GM12891 (cell line): Measurements from ENCODE around the gene SLC48A1.

ENCODE experiments used
- DNase-seq: peaks from one replicate; pipeline ENCODE4 v3.0.0; 2011; ENCODE audit warnings: low spot score; ENCODE audit not compliant: insufficient read length
- FAIRE-seq: peaks from 2 replicates; lab custom pipeline; 2011; peaks lifted over from hg19 to GRCh38; lab: Jason Lieb, UNC
- PAX5 ChIP-seq: IDR thresholded peaks from 2 replicates; pipeline ENCODE4 v1.6.1; 2011; ENCODE audit warnings: low read length, moderate library complexity, mild to moderate bottlenecking; ENCODE audit not compliant: insufficient read depth, severe bottlenecking
- POLR2A ChIP-seq: IDR thresholded peaks from 2 replicates; pipeline ENCODE4 v1.6.1; 2011; ENCODE audit warnings: low read depth, low read length, control low read depth
- POLR2AphosphoS5 ChIP-seq: IDR thresholded peaks from 2 replicates; pipeline ENCODE4 v1.6.1; 2011; ENCODE audit warnings: low read depth, low read length, control low read depth
- POU2F2 ChIP-seq: IDR thresholded peaks from 2 replicates; pipeline ENCODE4 v1.6.1; 2011; ENCODE audit warnings: low read depth, mild to moderate bottlenecking, control low read depth, low read length, moderate library complexity
- SPI1 ChIP-seq: IDR thresholded peaks from 2 replicates; pipeline ENCODE4 v1.6.1; 2011; ENCODE audit warnings: low read depth, low read length, control low read depth
- TAF1 ChIP-seq: IDR thresholded peaks from 2 replicates; pipeline ENCODE4 v1.6.1; 2011; ENCODE audit warnings: low read depth, low read length, control low read depth

Gene SLC48A1

DNA sequence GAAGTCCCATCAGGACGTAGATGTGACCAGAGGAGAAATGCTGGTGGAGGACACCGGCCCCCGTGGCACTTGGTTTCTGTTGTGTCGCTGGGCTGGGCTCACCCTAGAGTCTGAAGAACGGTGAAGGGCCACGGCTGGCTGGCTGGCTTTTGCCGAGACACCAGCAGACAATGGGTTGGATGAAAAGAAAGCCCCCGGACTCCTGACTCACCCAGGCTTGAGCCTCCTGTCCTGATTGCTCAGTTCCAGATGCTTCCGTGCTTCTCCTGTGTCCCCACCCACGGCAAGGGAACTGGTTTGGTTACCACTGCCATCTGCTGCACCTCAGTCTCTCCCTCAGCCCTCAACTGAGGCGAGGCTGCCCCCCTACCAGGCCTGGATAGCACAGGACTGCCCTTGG lies 37.4 kb upstream of the SLC48A1 start:
- no peak for FAIRE-seq
- no peak for TF ChIP-seq POLR2A
- TF ChIP-seq TAF1: no peak
- no peak for TF ChIP-seq POU2F2
- no peak for TF ChIP-seq SPI1
- TF ChIP-seq PAX5: no peak
- no peak for TF ChIP-seq POLR2AphosphoS5

DNA sequence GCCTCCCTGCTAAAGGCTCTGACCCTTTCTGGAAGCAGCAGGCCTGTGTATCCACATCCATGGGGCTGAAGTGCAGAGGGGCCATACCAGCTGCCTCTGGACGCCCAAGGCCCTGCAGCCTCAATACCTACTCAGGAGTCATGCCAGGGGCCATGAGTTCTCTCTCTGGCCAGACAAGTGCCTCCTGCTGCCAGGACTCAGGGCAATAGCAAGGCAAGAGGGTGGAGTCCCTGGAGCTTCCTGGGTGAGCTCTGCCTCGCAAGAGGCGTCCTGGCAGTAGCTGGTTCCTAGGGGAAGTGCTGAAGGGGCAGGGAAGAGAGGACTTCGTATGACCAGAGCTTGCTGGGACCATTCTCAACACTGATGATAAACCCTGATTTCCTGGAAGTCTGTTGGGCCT lies 36.8 kb upstream of the SLC48A1 start:
- FAIRE-seq (no peak), DNase-seq (no peak)
- no peak for TF ChIP-seq POU2F2
- TF ChIP-seq PAX5: no peak
- TF ChIP-seq POLR2A: no peak

More for the DNA sequence above, 37.4 kb upstream of the SLC48A1 start:
- DNase-seq: no peak

DNA sequence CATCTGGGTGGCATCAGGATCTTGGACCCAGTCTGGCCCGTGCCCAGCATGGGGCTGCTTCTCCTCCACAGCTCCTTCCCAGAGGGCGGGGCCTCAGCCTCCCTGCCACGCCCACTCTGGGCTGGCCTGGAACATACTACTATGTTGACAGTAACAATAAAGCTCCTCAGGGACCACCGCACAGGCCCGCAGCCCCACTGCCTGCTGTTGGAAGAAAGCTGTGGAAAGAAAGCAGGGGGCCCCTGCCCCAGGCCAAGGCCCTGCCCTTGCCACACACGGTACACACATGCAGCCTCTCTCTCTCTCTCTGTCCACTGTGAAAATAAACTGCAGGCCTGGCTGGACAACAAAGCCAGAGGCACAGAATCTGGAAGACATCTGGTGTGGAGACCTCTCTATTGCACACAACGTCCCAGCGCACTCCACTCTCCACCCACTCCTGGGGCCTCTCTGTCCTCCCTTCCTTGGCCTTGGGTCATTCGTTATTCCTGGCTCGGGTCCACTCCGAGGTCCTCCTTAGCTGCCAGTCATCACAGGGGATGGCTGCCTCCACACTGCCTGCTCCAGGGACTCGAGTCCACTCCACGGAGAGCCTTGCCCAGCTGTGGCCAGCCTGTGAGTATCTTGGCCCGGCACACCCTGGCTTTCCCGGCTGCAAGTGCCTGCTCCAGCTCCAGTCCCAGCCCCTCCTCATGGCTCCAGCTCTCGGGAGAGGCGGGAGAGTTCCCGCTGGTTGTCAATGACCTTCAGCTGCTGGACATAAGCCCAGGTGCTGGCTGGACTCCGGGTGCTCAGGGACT lies 36.0 kb upstream of the SLC48A1 start:
- TF ChIP-seq POLR2A (no peak), POLR2AphosphoS5 (no peak), TAF1 (no peak), PAX5 (no peak), SPI1 (no peak), POU2F2 (no peak)
- DNase-seq (no peak), FAIRE-seq (no peak)

DNA sequence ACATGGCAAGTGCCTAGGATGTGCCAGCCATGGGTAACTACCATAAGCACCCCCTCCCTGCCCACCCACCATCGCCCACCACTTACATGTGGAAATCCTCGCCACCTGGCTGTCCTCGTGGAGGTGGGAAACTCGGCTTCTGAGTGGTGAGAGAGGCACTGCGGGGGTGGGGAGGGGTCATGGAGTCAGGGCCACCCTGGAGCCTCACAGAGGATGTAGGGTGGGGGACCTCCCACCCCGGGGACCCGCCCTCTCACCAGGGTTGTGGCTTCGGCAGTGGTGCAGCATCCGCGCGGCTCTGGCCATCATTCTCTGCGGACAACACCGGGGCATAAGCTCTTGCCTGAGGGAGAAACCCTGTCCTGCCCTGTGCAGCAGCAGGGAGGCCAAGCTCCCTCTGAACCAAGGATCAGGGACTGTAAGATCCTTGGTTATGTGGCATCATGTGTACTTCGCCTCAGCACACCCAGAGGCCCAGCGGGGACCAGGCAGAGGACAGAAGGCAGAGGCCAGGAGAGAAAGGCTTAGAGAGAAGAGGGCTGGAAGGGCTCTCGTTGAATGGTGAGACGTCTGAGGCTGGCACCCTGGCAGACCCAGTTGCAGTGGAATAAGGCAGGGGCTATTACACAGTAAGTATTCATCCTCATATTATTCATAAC lies 35.0 kb upstream of the SLC48A1 start:
- FAIRE-seq (no peak), DNase-seq (no peak)
- no peak for TF ChIP-seq POU2F2
- TF ChIP-seq TAF1: no peak
- no peak for TF ChIP-seq POLR2AphosphoS5
- no peak for TF ChIP-seq PAX5
- TF ChIP-seq POLR2A: no peak
- no peak for TF ChIP-seq SPI1

DNA sequence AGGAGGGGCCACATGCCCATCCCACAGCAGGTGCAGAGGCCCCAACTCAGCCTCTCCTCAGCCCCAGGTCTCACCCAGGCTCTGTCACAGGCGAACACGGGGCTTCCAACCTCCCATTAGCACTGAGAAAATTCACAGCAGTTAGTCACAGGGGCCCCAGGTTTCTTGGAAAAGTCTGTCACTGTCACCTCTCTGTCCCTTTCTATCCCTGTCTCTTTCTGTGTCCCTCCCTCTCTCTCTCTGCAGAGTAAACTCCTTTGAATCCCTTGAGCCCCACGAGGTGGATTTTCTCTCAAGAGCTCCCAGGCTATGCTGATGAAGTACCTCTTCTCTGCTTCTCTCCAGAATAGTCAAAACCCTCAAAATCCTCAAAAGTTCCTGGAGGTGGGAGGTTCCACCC lies 33.7 kb upstream of the SLC48A1 start:
- no peak for TF ChIP-seq POLR2A
- no peak for TF ChIP-seq TAF1
- no peak for TF ChIP-seq POU2F2
- TF ChIP-seq SPI1: no peak
- FAIRE-seq (no peak), DNase-seq (no peak)

DNA sequence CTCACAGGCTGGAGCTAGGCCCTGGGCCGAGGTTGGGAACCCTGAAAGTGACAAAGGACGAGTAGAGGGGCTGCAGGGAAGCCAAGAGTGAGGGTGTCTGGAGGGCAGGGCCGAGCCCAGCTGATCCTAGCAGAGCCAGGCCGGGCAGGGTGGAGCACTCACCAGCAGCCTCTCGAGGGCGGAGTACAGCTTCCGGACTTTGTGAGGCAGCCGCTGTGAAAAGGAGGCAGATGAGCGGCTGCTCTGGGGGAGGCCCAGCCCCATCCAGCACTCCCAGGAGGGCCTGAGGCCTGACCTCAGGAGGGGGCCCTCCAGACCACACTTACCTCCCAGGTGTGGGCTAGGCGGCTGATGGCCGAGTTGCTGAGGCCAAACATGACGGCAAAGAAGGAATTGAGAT lies 33.1 kb upstream of the SLC48A1 start:
- DNase-seq (peak; percentile 72), FAIRE-seq (peak; percentile 84)
- TF ChIP-seq POU2F2: no peak
- no peak for TF ChIP-seq POLR2A
- no peak for TF ChIP-seq PAX5
- TF ChIP-seq TAF1: no peak
- TF ChIP-seq POLR2AphosphoS5: no peak
- TF ChIP-seq SPI1: no peak

DNA sequence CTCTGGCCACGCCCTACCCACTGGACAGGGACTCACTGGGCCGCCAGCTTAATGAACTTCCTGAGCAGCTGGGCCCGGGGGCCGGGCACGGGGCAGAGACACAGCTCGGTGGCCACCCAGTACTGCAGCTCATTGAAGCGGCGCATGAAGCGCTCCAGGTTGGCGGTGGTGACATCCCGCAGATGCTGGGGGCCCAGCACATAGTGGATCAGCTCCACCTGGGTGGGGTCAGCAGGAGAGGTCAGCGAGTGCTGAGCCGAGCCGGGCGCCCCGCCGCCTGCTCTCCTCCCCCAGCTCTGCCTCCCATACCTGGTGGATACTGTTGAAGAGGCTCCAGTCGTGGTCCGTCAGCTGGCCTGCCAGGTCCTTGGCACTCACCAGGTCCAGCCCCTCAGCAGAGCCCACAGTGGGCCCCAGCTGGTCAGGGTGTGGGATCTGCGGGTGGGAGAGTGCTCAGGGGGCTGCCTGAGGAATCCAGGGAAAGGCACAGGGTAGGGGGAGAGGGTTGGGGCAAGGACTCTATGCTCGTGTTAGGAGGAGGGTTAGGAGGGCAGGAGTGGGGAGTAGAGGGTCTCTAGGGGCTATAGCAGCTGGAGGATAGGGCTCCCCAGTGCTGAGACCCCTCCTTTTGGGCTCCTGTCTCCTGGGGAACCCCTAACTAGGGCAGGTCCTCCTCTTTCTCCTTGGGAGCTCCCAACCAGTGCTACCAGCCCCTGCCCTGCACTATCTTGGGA lies 32.3 kb upstream of the SLC48A1 start:
- FAIRE-seq (peak; percentile 84), DNase-seq (no peak)
- no peak for TF ChIP-seq TAF1

DNA sequence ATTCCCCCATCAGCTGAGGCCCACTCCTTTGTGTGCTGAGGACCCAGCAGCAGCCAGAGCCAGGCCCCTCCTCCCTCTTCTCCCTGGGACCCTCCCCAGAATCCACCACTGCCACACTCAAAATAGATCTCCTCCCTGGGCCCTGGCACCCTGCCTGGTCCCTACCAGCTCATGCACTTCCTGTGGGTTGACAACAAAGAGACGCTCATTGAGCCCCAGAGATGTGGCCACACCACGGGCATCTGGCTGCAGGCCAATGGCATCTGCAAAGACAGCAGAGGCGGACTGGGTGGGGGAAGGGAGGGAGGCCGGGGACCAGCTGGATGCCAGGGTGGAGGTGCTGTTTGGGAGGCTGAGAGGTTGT lies 31.7 kb upstream of the SLC48A1 start:
- FAIRE-seq (peak; percentile 66), DNase-seq (no peak)
- no peak for TF ChIP-seq POLR2A
- TF ChIP-seq TAF1: no peak
- no peak for TF ChIP-seq POU2F2
- no peak for TF ChIP-seq PAX5
- no peak for TF ChIP-seq SPI1
- TF ChIP-seq POLR2AphosphoS5: no peak

DNA sequence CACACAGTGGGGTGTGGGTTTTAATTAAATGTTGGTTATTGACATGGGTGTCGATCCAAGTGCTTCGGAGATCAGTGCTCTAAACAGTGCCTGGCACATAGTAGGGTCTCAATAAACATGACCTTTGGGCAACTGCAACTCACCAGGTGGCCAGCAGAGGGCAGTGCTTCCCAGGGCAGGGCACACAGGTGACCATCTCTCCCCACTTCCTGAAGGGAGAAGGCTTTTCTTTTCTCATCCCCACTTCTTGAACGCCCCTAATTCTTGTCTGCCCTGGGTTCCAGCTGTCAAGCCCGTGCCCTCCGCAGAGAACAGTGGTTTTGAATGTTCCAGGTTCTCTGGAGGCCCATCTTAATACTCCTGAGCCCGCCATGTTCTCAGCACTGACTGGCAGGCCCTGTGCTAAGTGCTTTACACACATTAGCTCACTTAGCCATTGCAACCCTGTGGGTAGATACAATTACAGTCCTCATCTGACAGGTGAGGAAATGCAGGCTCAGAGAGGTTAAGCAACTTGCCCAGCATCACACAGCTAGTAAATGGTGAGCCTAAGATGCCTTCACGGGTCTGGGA lies 30.7 kb upstream of the SLC48A1 start:
- peak; percentile 92 for FAIRE-seq
- DNase-seq: no peak
- TF ChIP-seq TAF1: no peak
- TF ChIP-seq POU2F2: no peak
- no peak for TF ChIP-seq POLR2A
- TF ChIP-seq SPI1: no peak
- no peak for TF ChIP-seq PAX5
- TF ChIP-seq POLR2AphosphoS5: no peak
